SK-N-SH (cell line): Measurements from ENCODE around the gene FSIP2. TPM values are rescaled to one million over a fixed set of nuclear protein-coding genes. Genes with fewer than 3 reads are reported as not detected.

Experiments used
- CTCF ChIA-PET: fragments of 300-600, 350-600 bp; formaldehyde crosslinking; extraction: SDS; loops from one replicate; lab custom pipeline; 2021; lab: Yijun Ruan, JAX
- POLR2A ChIA-PET: fragments of 350-600 bp; sonication (Branson Sonifier 250); formaldehyde crosslinking; extraction: SDS; loops from one replicate; lab custom pipeline; 2020; ENCODE audit warnings: antibody characterized with exemption, inconsistent platforms; lab: Yijun Ruan, JAX
- DNase-seq: peaks from one replicate; pipeline ENCODE4 v3.0.0; 2012
- H2AFZ ChIP-seq: fragments of 200-600 bp; sonication (generic); 2 replicates; pipeline ENCODE4 v1.8.1; 2016; ENCODE audit warnings: antibody characterized with exemption, mild to moderate bottlenecking, low read depth
- H3F3A ChIP-seq: fragments of 200-600 bp; sonication (generic); replicated peaks from 2 replicates; pipeline ENCODE3; 2016; ENCODE audit warnings: antibody characterized with exemption, mild to moderate bottlenecking; ENCODE audit not compliant: insufficient read depth
- H3K27ac ChIP-seq, 2 experiments: fragments of 200-500 bp in 1 of 2; fragments of 200-600 bp in 1 of 2; sonication (Bioruptor generic) in 1 of 2; sonication (generic), shearing (Covaris generic) in 1 of 2; 2 replicates each; pipeline versions ENCODE4 v1.5.1 to v1.6.1; 2014 to 2016; ENCODE audit warnings: low read depth in 2 of 2, inconsistent platforms in 1 of 2, low read length in 1 of 2, mild to moderate bottlenecking in 1 of 2, mixed read lengths in 1 of 2
- H3K27me3 ChIP-seq: fragments of 200-600 bp; sonication (generic), shearing (Covaris generic); 2 replicates; pipeline ENCODE4 v1.6.1; 2016; ENCODE audit warnings: mixed run types; ENCODE audit not compliant: insufficient read depth
- H3K36me3 ChIP-seq, 2 experiments: fragments of 200-500 bp in 1 of 2; fragments of 200-600 bp in 1 of 2; sonication (Bioruptor generic) in 1 of 2; sonication (generic) in 1 of 2; replicated peaks in 1 of 2; 2 replicates each; pipeline versions ENCODE3 to v1.5.1; 2014 to 2016; ENCODE audit warnings: low read length in 1 of 2, mild to moderate bottlenecking in 1 of 2; ENCODE audit not compliant: insufficient read depth in 2 of 2, control insufficient read depth in 1 of 2
- H3K4me1 ChIP-seq, 2 experiments: fragments of 200-500 bp in 1 of 2; fragments of 200-600 bp in 1 of 2; sonication (Bioruptor generic) in 1 of 2; sonication (generic), shearing (Covaris generic) in 1 of 2; 2 replicates each; pipeline versions ENCODE4 v1.5.1 to v1.6.1; 2014 to 2016; ENCODE audit warnings: low read depth in 1 of 2, low read length in 1 of 2, mixed run types in 1 of 2; ENCODE audit not compliant: insufficient read depth in 2 of 2, control insufficient read depth in 1 of 2
- H3K4me2 ChIP-seq: fragments of 200-600 bp; sonication (generic), shearing (Covaris generic); 2 replicates; pipeline ENCODE4 v1.6.1; 2017; ENCODE audit warnings: mixed run types
- H3K4me3 ChIP-seq, 2 experiments: fragments of 200-500 bp in 1 of 2; fragments of 200-600 bp in 1 of 2; sonication (Bioruptor generic) in 1 of 2; sonication (generic), shearing (Covaris generic) in 1 of 2; 2 replicates each; pipeline versions ENCODE4 v1.5.1 to v1.8.1; 2014 to 2016; ENCODE audit warnings: low read depth in 2 of 2, inconsistent platforms in 1 of 2, low read length in 1 of 2, mild to moderate bottlenecking in 1 of 2, mixed read lengths in 1 of 2, moderate library complexity in 1 of 2
- H3K79me2 ChIP-seq: fragments of 200-600 bp; sonication (generic); 2 replicates; pipeline ENCODE4 v1.8.1; 2017; ENCODE audit warnings: mild to moderate bottlenecking; ENCODE audit not compliant: insufficient read depth
- H3K9ac ChIP-seq: fragments of 200-600 bp; sonication (generic); 2 replicates; pipeline ENCODE4 v1.6.1; 2017; ENCODE audit warnings: mixed run types
- H3K9me2 ChIP-seq: fragments of 200-600 bp; sonication (generic); 2 replicates; pipeline ENCODE4 v1.6.1; 2017; ENCODE audit warnings: mixed run types
- H3K9me3 ChIP-seq: fragments of 200-600 bp; sonication (generic); 2 replicates; pipeline ENCODE4 v1.6.1; 2017; ENCODE audit warnings: mixed run types, mild to moderate bottlenecking, moderate library complexity
- H4K20me1 ChIP-seq: fragments of 200-600 bp; sonication (generic); 2 replicates; pipeline ENCODE4 v1.6.1; 2017; ENCODE audit warnings: mild to moderate bottlenecking, mixed run types; ENCODE audit not compliant: insufficient read depth
- EP300 ChIP-seq, 2 experiments: IDR thresholded peaks; 2 replicates each; pipeline versions ENCODE4 v1.4.0 to v1.6.1; 2012; ENCODE audit warnings: borderline replicate concordance in 1 of 2, low read depth in 1 of 2, low read length in 1 of 2
- FOSL2 ChIP-seq: IDR thresholded peaks from 2 replicates; pipeline ENCODE4 v1.4.0; 2012; ENCODE audit warnings: low read depth, mild to moderate bottlenecking, moderate library complexity, borderline replicate concordance
- GATA2 ChIP-seq: sonication (generic); formaldehyde crosslinking; IDR thresholded peaks from 2 replicates; pipeline ENCODE4 v1.5.0; 2020; ENCODE audit warnings: mild to moderate bottlenecking, missing genetic modification reagents
- JUND ChIP-seq: IDR thresholded peaks from 2 replicates; pipeline ENCODE4 v1.4.0; 2012
- MEF2A ChIP-seq: IDR thresholded peaks from 2 replicates; pipeline ENCODE4 v1.4.0; 2012; ENCODE audit warnings: low read depth, borderline replicate concordance
- NFIC ChIP-seq: IDR thresholded peaks from 2 replicates; pipeline ENCODE4 v1.4.0; 2012; ENCODE audit warnings: borderline replicate concordance
- NRF1 ChIP-seq: IDR thresholded peaks from 2 replicates; pipeline ENCODE4 v1.6.1; 2012; ENCODE audit warnings: low read depth, mild to moderate bottlenecking, low read length
- RXRA ChIP-seq: IDR thresholded peaks from 2 replicates; pipeline ENCODE4 v1.4.0; 2012; ENCODE audit warnings: low read depth, mild to moderate bottlenecking, borderline replicate concordance
- TCF12 ChIP-seq: IDR thresholded peaks from 2 replicates; pipeline ENCODE4 v1.4.0; 2012
- WGBS: methylation state at CpG from one replicate; pipeline ENCODE4 v1.1.6; 2017; ENCODE audit warnings: low lambda C conversion rate; 5-methylcytosine and 5-hydroxymethylcytosine counted together
- polyA plus RNA-seq, 3 experiments: library from polyadenylated mRNA; depleted of rRNA; stranded (reverse); fragments of >200 nt; gene quantifications; 2 replicates each; pipeline ENCODE4 v1.2.3, GENCODE V29; 2012
- TF ChIP-seq, protein P1 (sequence below): IDR thresholded peaks from 2 replicates; pipeline ENCODE4; 2012
- TF ChIP-seq, protein P2 (sequence below): IDR thresholded peaks from 2 replicates; pipeline ENCODE4 v1.4.0; 2012; ENCODE audit warnings: low read depth, borderline replicate concordance

Gene FSIP2
- polyA plus RNA-seq, 1 of the 3 experiments (the other 2 are of a cell fraction), result not detected

DNA sequence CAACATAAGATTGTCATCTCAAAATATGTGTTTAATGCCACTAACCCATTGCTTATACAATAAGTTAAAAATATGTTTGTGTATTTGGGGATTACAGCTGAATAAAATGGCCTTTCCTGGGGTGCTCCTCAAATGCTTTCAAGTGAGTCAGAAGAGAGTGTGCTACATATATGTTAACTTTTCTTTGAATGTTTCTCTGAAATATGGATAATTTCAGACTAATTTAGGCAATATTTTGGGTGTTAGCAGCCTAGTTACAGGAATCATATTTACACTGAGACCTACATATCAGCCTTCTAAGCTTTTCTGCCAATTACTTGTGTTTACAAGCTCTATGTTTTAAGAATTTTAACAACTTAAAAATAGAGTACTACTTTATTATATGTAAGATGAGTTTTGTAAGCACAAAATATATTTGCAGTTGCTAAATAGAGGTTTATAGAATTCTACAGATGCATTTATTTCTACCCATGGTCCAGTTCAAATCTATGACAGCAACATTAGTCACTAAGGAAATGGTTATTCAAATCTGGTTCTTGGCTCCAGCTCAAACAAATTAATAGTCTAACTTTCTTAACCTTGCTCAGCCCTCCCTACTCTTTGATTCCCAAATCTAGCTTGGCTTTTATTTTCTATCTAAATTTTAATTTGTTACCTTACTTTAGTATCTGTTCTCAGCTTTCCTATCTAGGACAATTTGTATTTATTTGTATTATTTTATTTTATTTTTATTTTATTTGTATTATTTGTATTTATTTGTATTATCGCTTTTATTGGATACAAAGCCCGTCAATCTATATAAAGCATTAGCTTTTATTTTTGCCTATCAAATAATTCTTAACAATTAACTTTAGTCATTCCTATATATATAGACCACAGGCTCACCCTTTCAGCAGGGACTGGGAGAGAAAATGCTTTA, 48.9 kb downstream of the FSIP2 start:
- Histone ChIP-seq H3K9me2 (no peaks in the 10 kb centered on the region), H3K4me1 (peaks cover 0 to 15% of the 10 kb centered on the region in 2 experiments; a peak in 3 of 4 replicates), H4K20me1 (no peaks in the 10 kb centered on the region), H3K79me2 (no peaks in the 10 kb centered on the region), H3K9ac (no peak overlapping the region), H2AFZ (no peak overlapping the region), H3K36me3 (no peaks in the 10 kb centered on the region), H3K9me3 (no peaks in the 10 kb centered on the region), H3K4me2 (no peak overlapping the region), H3K27me3 (no peaks in the 10 kb centered on the region), H3F3A (peaks cover 6% of the 10 kb centered on the region), H3K27ac (peak overlapping the region in 1 of 2 experiments; percentile 62; a peak in 2 of 4 replicates), H3K4me3 (no peak overlapping the region)
- no peak for DNase-seq
- TF ChIP-seq, protein P1, sequence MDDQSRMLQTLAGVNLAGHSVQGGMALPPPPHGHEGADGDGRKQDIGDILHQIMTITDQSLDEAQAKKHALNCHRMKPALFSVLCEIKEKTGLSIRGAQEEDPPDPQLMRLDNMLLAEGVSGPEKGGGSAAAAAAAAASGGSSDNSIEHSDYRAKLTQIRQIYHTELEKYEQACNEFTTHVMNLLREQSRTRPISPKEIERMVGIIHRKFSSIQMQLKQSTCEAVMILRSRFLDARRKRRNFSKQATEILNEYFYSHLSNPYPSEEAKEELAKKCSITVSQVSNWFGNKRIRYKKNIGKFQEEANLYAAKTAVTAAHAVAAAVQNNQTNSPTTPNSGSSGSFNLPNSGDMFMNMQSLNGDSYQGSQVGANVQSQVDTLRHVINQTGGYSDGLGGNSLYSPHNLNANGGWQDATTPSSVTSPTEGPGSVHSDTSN, result peak; percentile 45; the same call in 1 of the 2 replicates
- TF ChIP-seq NRF1 (no peak), MEF2A (0 out of 2 replicates have a peak, but pooled peaks have one; percentile 29), EP300 (IDR thresholded peaks at IDR 0.05; ENCODE audit: borderline replicate concordance in 1 of 2, low read depth in 1 of 2, low read length in 1 of 2) (peak in 1 of 2 experiments; percentile 51; a peak in 1 of 4 replicates), FOSL2 (peak; percentile 76; the same call in 1 of the 2 replicates), TCF12 (peak; percentile 54), GATA2 (CRISPR knock-in tag) (no peak), NFIC (peak; percentile 84), RXRA (0 out of 2 replicates have a peak, but pooled peaks have one; percentile 11), JUND (peak; percentile 67)
- POLR2A ChIA-PET, result no interaction called here
- CTCF ChIA-PET, result no interaction called here
- WGBS, result 92% methylated on average over 2 of the region's 2 CpGs

DNA sequence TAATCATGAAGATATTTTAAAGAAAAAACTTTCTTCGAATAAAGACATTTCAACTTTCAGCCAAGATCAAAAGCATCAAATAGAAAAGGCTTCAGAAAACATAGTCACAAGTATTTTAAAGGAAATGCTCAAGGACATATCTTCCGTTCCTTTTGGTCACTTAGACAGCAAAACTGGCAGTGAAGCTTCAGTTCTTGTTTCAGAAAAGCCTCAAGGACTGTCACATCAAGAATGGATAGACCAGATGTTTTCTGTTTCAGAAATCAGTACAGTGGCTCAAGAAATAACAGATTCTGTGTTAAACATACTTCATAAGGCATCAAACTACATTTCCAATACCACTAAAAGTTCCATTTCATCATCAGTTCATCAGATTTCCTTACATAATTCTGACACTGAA, 51.8 kb downstream of the FSIP2 start:
- TF ChIP-seq, protein P2, sequence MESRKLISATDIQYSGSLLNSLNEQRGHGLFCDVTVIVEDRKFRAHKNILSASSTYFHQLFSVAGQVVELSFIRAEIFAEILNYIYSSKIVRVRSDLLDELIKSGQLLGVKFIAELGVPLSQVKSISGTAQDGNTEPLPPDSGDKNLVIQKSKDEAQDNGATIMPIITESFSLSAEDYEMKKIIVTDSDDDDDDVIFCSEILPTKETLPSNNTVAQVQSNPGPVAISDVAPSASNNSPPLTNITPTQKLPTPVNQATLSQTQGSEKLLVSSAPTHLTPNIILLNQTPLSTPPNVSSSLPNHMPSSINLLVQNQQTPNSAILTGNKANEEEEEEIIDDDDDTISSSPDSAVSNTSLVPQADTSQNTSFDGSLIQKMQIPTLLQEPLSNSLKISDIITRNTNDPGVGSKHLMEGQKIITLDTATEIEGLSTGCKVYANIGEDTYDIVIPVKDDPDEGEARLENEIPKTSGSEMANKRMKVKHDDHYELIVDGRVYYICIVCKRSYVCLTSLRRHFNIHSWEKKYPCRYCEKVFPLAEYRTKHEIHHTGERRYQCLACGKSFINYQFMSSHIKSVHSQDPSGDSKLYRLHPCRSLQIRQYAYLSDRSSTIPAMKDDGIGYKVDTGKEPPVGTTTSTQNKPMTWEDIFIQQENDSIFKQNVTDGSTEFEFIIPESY, result no peak
- TF ChIP-seq FOSL2, result no peak
- TF ChIP-seq, all 33 proteins: peak for 0
- no peak overlapping the region for H3K4me2 ChIP-seq
- DNase-seq, result no peak
- WGBS, result 85% methylated on average over 2 of the region's 2 CpGs
- no peak overlapping the region for H3K9ac ChIP-seq
- H3K4me3 ChIP-seq, result no peak overlapping the region
- H3K9me2 ChIP-seq, result no peaks in the 10 kb centered on the region
- no peak overlapping the region for H2AFZ ChIP-seq
- POLR2A ChIA-PET, result no interaction called here
- peaks cover 0 to 15% of the 10 kb centered on the region in 2 experiments; a peak in 3 of 4 replicates for H3K4me1 ChIP-seq
- no peaks in the 10 kb centered on the region for H3K27me3 ChIP-seq
- peaks cover 12% of the 10 kb centered on the region for H3F3A ChIP-seq
- H3K79me2 ChIP-seq, result no peaks in the 10 kb centered on the region
- no peak overlapping the region for H3K27ac ChIP-seq
- CTCF ChIA-PET, result interaction anchor here (1.2 kb wide), 1 partner anchor 11 kb away, joined by 3 read pairs; no protein-coding TSS in a partner anchor
- H4K20me1 ChIP-seq, result no peaks in the 10 kb centered on the region
- H3K36me3 ChIP-seq, result no peaks in the 10 kb centered on the region
- H3K9me3 ChIP-seq, result no peaks in the 10 kb centered on the region
